Activated naive CD4-positive, alpha-beta T cell treated with anti-CD3 and anti-CD28 coated beads, Interleukin-2, amount 50 U/mL, for 24 hours (primary cell): Measurements from ENCODE around the gene HSP90AB1.

ENCODE experiments used
- H3K27ac Mint-ChIP-seq: one replicate; pipeline ENCODE4 v1.8.0; 2021; ENCODE audit warnings: mild to moderate bottlenecking, mixed read lengths
- H3K27me3 Mint-ChIP-seq: one replicate; pipeline ENCODE4 v1.8.0; 2021; ENCODE audit warnings: mixed read lengths
- H3K36me3 Mint-ChIP-seq: one replicate; pipeline ENCODE4 v1.8.0; 2021; ENCODE audit warnings: mixed read lengths
- H3K4me1 Mint-ChIP-seq: one replicate; pipeline ENCODE4 v1.8.0; 2021; ENCODE audit warnings: mixed read lengths
- H3K4me3 Mint-ChIP-seq: one replicate; pipeline ENCODE4 v1.8.0; 2021; ENCODE audit warnings: mild to moderate bottlenecking, mixed read lengths
- H3K9me3 Mint-ChIP-seq: one replicate; pipeline ENCODE4 v1.8.0; 2021; ENCODE audit warnings: mixed read lengths

HSP90AB1 gene

DNA sequence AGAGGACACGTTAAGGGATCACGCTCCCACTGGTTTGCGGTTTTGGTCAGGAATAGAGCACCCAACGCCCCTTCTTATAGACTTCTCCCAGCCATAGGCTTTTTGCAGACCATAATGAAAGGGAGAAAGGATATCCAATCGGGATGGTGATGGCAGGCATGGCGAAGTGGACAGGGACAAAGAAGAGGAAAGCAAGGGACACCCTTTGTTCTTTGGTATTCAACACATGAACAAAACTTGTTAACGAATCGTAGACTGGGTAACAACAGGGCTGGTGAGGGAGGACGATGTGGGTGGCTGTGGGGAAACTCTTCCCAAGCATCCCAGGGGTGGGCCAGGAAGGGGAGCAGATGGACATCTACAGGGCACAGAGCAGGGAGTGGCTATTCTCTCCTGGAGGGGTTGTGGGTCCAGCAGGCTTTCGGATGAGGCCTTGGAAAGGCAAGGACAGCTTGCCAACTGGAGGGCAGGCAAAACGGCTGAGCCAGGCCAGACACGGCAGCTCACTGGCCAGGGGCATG, 1.4 kb upstream of the HSP90AB1 start:
- Mint-ChIP-seq H3K4me1 (peaks cover 20% of the 10 kb centered on the region), H3K36me3 (peaks cover 30% of the 10 kb centered on the region), H3K27me3 (peaks cover 2% of the 10 kb centered on the region), H3K9me3 (no peaks in the 10 kb centered on the region), H3K27ac (peak overlapping the region; percentile 100), H3K4me3 (peak overlapping the region; percentile 99)

DNA sequence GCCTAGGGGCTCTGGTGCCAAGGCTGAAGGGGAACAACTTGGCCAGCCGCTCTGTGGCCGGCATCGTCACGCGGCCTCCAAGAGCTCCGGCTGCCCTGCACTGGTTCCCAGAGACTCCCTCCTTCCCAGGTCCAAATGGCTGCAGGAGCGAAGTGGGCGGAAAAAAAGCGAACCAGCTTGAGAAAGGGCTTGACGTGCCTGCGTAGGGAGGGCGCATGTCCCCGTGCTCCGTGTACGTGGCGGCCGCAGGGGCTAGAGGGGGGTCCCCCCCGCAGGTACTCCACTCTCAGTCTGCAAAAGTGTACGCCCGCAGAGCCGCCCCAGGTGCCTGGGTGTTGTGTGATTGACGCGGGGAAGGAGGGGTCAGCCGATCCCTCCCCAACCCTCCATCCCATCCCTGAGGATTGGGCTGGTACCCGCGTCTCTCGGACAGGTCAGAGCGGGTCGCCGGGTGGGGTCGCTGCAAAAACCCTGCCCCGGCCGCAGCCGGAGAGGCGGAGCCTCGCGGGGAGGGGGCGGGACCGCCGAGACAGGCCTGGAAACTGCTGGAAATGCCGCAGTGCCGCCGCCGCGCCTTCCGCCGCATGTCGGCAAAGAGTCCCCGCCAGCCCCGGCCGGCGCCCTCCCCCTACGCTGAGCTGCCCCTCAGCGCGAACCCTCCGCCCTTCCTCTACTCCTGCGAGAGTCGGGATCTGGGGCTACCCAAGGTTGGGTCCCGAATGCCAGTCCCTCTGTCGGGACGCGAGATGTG, 814 bp upstream of the HSP90AB1 start:
- H3K36me3 Mint-ChIP-seq: peaks cover 34% of the 10 kb centered on the region
- peaks cover 2% of the 10 kb centered on the region for H3K27me3 Mint-ChIP-seq
- no peaks in the 10 kb centered on the region for H3K9me3 Mint-ChIP-seq
- H3K4me1 Mint-ChIP-seq: peaks cover 26% of the 10 kb centered on the region
- H3K27ac Mint-ChIP-seq: peak overlapping the region; percentile 100
- H3K4me3 Mint-ChIP-seq: peak overlapping the region; percentile 99

DNA sequence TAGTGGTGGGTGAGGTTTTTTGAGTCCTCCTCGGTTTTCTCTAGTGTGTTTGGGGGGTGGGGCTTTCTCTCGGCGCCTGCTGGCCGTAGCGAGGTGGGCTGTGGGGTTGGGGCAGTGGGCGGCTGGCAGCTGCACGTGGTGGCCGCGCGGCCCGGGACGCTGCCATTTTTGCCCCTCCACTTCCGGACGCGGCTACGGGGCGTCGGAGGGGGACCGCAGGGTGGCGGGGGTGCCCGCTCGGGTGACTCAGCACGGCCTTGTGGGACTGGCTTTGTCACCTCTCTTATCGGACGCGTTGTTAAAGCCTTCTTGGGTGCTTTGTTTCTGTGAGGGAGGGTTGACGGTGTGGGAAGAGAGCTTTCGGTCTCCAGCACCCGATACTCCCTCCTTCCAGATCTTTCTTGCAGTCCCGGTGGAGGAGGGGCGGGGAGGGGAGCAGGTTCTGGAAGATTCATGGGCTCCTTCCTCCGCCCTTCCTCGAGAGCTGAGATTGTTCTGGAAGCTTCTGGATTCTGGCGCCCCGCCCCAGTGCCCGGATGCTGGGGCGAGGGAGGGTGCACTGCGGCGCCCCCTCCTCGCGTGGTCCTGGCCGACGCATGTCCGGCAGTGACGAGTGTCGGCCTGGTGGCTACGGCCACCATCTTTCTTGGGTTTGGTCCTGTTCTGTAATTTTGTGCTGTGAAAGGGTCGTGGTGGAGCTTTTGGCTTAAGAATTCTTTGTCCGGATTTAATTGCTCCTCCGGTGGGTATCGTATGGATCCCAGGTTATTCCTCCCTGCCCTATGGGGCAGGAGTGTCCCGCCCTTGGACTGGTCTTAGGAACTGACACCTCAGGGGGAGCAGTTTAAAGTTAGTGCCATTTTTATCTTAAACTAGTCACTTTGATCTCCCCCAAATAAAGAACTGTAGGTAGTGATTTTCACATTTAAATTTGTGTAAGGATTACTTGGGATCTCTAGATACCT, 719 bp downstream of the HSP90AB1 start:
- no peaks in the 10 kb centered on the region for H3K9me3 Mint-ChIP-seq
- peak overlapping the region; percentile 99 for H3K4me3 Mint-ChIP-seq
- H3K27ac Mint-ChIP-seq: peak overlapping the region; percentile 100
- peaks cover 2% of the 10 kb centered on the region for H3K27me3 Mint-ChIP-seq
- peaks cover 39% of the 10 kb centered on the region for H3K4me1 Mint-ChIP-seq
- H3K36me3 Mint-ChIP-seq: peaks cover 45% of the 10 kb centered on the region

DNA sequence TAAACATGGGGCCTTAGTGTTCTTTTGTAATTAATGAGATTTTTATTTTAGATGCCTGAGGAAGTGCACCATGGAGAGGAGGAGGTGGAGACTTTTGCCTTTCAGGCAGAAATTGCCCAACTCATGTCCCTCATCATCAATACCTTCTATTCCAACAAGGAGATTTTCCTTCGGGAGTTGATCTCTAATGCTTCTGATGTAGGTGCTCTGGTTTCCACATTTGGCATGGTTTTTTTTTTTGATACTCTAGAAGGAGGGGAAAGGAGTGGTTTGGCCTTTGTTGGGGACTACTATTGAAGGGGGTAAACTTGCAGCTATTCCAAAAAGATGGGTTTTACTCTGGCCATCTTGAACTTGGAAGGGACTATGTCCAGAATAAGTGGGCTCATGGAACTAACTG, 1.7 kb downstream of the HSP90AB1 start:
- peak overlapping the region; percentile 99 for H3K4me3 Mint-ChIP-seq
- H3K27me3 Mint-ChIP-seq: peaks cover 2% of the 10 kb centered on the region
- no peaks in the 10 kb centered on the region for H3K9me3 Mint-ChIP-seq
- peaks cover 54% of the 10 kb centered on the region for H3K36me3 Mint-ChIP-seq
- peak overlapping the region; percentile 100 for H3K27ac Mint-ChIP-seq
- peaks cover 49% of the 10 kb centered on the region for H3K4me1 Mint-ChIP-seq

DNA sequence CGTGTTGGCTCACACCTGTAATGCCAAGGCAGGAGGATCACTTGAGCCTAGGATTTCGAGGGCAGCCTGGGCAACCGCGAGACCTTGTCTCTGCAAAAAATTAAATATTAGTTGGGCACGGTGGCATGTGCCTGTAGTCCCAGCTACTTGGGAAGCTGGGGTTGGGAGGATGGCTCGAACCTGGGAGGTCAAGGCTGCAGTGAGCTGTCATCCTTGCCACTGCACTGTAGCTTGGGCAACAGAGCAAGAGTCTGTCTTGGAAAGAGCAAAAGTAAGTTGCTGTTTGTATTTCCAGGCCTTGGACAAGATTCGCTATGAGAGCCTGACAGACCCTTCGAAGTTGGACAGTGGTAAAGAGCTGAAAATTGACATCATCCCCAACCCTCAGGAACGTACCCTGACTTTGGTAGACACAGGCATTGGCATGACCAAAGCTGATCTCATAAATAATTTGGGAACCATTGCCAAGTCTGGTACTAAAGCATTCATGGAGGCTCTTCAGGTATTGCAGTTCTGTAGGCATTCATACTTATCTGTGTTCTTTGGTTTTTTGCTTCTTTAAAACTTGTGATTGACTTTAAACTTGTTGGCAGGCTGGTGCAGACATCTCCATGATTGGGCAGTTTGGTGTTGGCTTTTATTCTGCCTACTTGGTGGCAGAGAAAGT, 2.3 kb downstream of the HSP90AB1 start:
- H3K36me3 Mint-ChIP-seq: peaks cover 57% of the 10 kb centered on the region
- peaks cover 2% of the 10 kb centered on the region for H3K27me3 Mint-ChIP-seq
- no peaks in the 10 kb centered on the region for H3K9me3 Mint-ChIP-seq
- H3K27ac Mint-ChIP-seq: peak overlapping the region; percentile 100
- peaks cover 54% of the 10 kb centered on the region for H3K4me1 Mint-ChIP-seq
- H3K4me3 Mint-ChIP-seq: peak overlapping the region; percentile 99

DNA sequence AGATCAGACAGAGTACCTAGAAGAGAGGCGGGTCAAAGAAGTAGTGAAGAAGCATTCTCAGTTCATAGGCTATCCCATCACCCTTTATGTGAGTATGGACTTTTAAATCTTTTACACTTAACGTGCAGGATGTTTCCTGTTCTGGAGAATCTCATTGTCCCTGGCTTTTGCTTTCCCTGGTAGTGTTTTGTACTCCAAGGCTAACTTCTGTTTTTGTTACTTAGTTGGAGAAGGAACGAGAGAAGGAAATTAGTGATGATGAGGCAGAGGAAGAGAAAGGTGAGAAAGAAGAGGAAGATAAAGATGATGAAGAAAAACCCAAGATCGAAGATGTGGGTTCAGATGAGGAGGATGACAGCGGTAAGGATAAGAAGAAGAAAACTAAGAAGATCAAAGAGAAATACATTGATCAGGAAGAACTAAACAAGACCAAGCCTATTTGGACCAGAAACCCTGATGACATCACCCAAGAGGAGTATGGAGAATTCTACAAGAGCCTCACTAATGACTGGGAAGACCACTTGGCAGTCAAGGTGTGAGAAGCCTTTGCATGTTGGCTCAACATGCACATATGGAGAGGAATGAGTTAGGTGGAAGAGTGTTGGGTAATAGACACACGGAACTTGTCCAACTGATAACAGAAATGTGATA, 3.3 kb downstream of the HSP90AB1 start:
- H3K9me3 Mint-ChIP-seq: no peaks in the 10 kb centered on the region
- H3K4me3 Mint-ChIP-seq: peak overlapping the region; percentile 99
- H3K4me1 Mint-ChIP-seq: peaks cover 61% of the 10 kb centered on the region
- H3K36me3 Mint-ChIP-seq: peaks cover 61% of the 10 kb centered on the region
- peak overlapping the region; percentile 100 for H3K27ac Mint-ChIP-seq
- peaks cover 2% of the 10 kb centered on the region for H3K27me3 Mint-ChIP-seq

DNA sequence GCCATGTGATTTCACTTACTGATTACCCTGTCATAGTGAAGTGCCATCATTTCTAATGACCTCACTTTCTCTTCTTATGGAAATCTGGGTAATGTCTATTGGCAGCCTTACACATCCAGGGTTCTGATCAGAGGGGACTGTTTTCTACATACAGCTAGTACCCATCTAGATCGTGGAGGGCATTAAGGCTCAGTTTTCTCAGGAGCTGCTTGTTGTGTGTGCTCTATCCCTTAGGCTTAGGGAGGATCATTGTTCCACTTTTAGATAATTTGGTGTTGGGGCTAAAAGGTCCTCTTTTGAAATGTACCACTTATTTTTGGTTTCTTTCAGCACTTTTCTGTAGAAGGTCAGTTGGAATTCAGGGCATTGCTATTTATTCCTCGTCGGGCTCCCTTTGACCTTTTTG, 3.8 kb downstream of the HSP90AB1 start:
- Mint-ChIP-seq H3K36me3 (peaks cover 61% of the 10 kb centered on the region), H3K4me3 (peak overlapping the region; percentile 99), H3K27me3 (peaks cover 2% of the 10 kb centered on the region), H3K27ac (peak overlapping the region; percentile 100), H3K4me1 (peaks cover 61% of the 10 kb centered on the region), H3K9me3 (no peaks in the 10 kb centered on the region)

DNA sequence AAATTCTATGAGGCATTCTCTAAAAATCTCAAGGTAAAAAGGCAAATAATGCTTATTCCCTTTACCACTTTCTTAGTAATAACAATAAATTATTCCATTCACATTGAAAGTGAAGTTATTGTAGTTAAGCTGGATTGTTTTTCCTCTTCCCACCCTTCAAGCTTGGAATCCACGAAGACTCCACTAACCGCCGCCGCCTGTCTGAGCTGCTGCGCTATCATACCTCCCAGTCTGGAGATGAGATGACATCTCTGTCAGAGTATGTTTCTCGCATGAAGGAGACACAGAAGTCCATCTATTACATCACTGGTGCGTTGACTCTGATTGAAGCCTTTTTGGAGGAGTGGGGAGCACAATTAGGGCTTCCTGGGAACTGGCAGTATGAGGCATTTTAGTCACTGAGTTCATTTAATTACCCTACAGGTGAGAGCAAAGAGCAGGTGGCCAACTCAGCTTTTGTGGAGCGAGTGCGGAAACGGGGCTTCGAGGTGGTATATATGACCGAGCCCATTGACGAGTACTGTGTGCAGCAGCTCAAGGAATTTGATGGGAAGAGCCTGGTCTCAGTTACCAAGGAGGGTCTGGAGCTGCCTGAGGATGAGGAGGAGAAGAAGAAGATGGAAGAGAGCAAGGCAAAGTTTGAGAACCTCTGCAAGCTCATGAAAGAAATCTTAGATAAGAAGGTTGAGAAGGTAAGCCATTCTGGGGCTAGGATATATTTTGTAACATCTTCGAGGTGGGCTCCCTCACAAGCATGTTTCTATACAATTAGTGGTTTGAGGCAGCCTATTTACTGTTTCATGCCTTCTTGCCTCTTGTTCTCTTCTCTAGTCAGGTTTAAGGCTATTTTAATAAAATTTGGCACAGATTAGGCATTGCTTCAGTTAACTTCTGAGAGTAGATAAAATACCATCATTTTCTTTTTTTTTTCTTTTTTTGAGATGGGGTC, 4.9 kb downstream of the HSP90AB1 start:
- H3K4me3 Mint-ChIP-seq: peak overlapping the region; percentile 99
- peaks cover 70% of the 10 kb centered on the region for H3K4me1 Mint-ChIP-seq
- no peaks in the 10 kb centered on the region for H3K9me3 Mint-ChIP-seq
- peak overlapping the region; percentile 100 for H3K27ac Mint-ChIP-seq
- H3K36me3 Mint-ChIP-seq: peaks cover 61% of the 10 kb centered on the region
- H3K27me3 Mint-ChIP-seq: peaks cover 2% of the 10 kb centered on the region

DNA sequence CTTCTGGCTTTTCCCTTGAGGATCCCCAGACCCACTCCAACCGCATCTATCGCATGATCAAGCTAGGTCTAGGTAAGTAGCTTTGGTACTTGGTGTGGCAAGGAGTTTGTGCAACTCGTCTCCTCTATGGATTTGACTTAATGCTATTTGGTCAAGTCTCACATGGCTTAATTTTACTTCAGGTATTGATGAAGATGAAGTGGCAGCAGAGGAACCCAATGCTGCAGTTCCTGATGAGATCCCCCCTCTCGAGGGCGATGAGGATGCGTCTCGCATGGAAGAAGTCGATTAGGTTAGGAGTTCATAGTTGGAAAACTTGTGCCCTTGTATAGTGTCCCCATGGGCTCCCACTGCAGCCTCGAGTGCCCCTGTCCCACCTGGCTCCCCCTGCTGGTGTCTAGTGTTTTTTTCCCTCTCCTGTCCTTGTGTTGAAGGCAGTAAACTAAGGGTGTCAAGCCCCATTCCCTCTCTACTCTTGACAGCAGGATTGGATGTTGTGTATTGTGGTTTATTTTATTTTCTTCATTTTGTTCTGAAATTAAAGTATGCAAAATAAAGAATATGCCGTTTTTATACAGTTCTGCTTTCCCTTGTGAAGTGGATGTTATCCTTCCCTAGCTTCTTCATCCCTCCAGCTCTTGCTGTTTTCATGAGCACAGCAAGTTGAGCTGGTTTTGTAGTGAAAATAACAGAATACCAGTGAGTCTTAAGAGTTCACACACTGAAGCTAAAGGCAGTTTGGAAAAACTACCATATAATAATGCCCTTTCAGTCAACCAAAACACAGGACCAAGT, 6.6 kb downstream of the HSP90AB1 start:
- peak overlapping the region; percentile 100 for H3K27ac Mint-ChIP-seq
- H3K4me1 Mint-ChIP-seq: peaks cover 79% of the 10 kb centered on the region
- peaks cover 51% of the 10 kb centered on the region for H3K36me3 Mint-ChIP-seq
- no peaks in the 10 kb centered on the region for H3K9me3 Mint-ChIP-seq
- H3K4me3 Mint-ChIP-seq: peak overlapping the region; percentile 99
- H3K27me3 Mint-ChIP-seq: no peaks in the 10 kb centered on the region

DNA sequence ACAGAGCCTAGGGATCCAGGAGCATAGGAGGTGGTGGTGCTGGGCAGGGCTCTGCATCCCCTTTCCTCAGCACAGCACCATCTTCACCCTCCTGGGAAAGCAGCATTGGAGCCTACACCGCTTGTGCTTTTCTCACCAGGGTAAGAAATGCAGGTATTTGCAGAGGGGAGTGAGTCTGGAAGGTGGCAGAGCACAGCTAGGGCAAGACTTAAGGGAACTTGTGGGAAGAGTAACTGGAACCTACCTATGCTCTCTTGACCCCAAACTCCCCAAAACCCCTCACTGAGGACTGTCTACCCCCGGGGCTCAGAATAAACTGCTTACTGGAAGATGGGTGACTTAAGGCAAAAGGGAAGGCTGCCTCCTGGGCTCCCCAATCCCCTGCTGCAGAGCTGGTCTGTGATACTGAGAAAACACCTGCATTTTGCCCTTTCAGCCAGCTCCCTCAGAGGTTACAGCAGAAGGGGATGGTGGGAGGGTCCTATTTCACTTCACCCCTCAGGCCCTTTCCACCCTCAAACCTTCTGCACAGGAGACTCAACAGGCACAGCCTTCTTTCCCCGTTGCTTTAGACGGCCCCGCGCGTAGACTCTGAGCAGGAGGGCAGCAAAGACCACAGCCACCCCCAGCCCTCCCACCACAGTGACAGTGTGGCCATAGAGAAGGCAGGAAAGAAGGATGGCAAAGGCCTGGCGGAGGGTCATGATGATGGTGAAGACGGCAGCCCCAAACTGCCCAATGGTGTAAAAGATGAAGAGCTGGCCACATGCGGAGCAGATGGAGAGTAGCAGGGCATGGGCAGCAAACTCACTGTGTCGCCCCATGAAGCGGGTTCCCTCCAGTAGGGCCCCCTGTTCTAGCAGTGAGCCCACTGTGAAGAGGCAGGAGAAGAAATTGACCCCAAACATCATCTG, 7.5 kb downstream of the HSP90AB1 start:
- Mint-ChIP-seq H3K4me3 (peak overlapping the region; percentile 90), H3K4me1 (peaks cover 80% of the 10 kb centered on the region), H3K9me3 (no peaks in the 10 kb centered on the region), H3K36me3 (peaks cover 44% of the 10 kb centered on the region), H3K27me3 (no peaks in the 10 kb centered on the region), H3K27ac (peak overlapping the region; percentile 85)

DNA sequence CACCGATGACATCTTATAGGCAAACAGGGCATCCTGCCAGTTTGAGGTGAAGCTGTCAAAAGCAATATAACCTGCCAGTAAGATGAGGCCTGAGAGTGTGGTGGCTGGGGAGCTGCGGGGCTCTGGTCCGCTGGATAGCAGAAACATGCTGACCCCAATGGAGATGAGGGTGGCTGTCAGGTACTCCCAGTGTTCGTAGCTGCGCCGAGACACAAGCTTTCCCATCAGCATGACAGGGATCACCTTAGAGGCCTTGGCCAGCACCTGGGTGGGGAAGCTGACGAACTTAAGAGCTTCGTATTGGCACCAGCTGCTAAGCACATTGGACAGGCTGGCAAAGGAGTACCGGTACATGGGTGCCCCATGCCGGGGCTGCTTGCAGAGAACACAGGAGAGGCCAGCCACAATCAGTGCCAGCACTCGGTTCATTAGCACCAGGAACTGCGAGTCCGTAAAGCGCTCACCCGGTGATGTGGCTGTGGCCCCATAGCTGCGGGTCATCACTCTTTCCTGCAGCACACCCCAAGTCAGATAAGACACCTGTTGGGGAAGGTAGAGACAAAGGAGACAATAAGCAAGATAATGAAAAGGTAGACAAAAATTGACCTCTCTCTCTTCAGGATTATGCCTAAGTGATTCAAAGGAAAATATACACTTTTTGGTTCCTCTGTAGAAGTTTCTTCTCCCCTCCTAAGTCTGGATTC, 8.4 kb downstream of the HSP90AB1 start:
- Mint-ChIP-seq H3K9me3 (no peaks in the 10 kb centered on the region), H3K27ac (peak overlapping the region; percentile 85), H3K4me1 (peaks cover 73% of the 10 kb centered on the region), H3K4me3 (peak overlapping the region; percentile 90), H3K36me3 (peaks cover 36% of the 10 kb centered on the region), H3K27me3 (no peaks in the 10 kb centered on the region)
